ENCODE results near the gene CRK. TPM values are rescaled to one million over a fixed set of nuclear protein-coding genes. Genes with fewer than 3 reads are reported as not detected.

CRK gene
- total and polyA plus RNA-seq, 10 of the 15 experiments (the other 5 are each of a cell fraction or from before 2014, with no cell fraction given): 11.1 to 23.8 (median 20.5) TPM

GRCh38 chr17:1473841-1474240, 17.8 kb upstream of the CRK start (continued):
- TF ChIP-seq MTA2 (IDR thresholded peaks at IDR 0.05; ENCODE audit: low read depth) (no peak), CREM (IDR thresholded peaks at IDR 0.05; ENCODE audit: low read depth) (peak; percentile 58), TCF3 (IDR thresholded peaks at IDR 0.05; ENCODE audit: borderline replicate concordance, insufficient read depth, low read depth, low read length) (0 out of 2 replicates have a peak, but pooled peaks have one; percentile 34), SRF (IDR thresholded peaks at IDR 0.05; ENCODE audit: low read depth in 2 of 2, low read length in 2 of 2) (no peak), HDAC2 (IDR thresholded peaks at IDR 0.05) (no peak), EGR1 (IDR thresholded peaks at IDR 0.05; ENCODE audit: borderline replicate concordance in 1 of 2, low read depth in 2 of 2, low read length in 2 of 2) (peak in 1 of 2 experiments; percentile 69; a peak in 2 of 3 replicates), MEF2A (IDR thresholded peaks at IDR 0.05; ENCODE audit: insufficient read depth, low read depth, low read length) (peak; percentile 58; the same call in 1 of the 2 replicates), SP1 (IDR thresholded peaks at IDR 0.05; ENCODE audit: low read depth, low read length) (peak; percentile 55), BHLHE40 (IDR thresholded peaks at IDR 0.05; ENCODE audit: borderline replicate concordance in 1 of 2, low read depth in 2 of 2, low read length in 1 of 2) (peak; percentile 74 to 83; a peak in 3 of 4 replicates), YY1 (IDR thresholded peaks at IDR 0.05; ENCODE audit: low read depth, low read length) (no peak), GATAD2B (conservative IDR thresholded peaks at IDR 0.05; ENCODE audit: low read depth) (no peak), PBX3 (IDR thresholded peaks at IDR 0.05; ENCODE audit: insufficient replicate concordance, low read depth, low read length) (peak; percentile 7), ASH2L (IDR thresholded peaks at IDR 0.05; ENCODE audit: borderline replicate concordance, low read depth) (no peak), MXI1 (IDR thresholded peaks at IDR 0.05; ENCODE audit: low read depth, low read length) (peak; percentile 68), ATF7 (IDR thresholded peaks at IDR 0.05; ENCODE audit: low read depth) (peak; percentile 44; the same call in 1 of the 2 replicates), NBN (IDR thresholded peaks at IDR 0.05) (no peak), RUNX3 (IDR thresholded peaks at IDR 0.05; ENCODE audit: low read length) (peak; percentile 88), ZNF24 (IDR thresholded peaks at IDR 0.05) (no peak), MYC (IDR thresholded peaks at IDR 0.05; ENCODE audit: insufficient read depth, insufficient read length, insufficient replicate concordance, low read length, severe bottlenecking) (peak; percentile 47), SIN3A (IDR thresholded peaks at IDR 0.05; ENCODE audit: low read depth, low read length) (peak; percentile 61; the same call in 1 of the 2 replicates)
- TF ChIP-seq, protein P1, sequence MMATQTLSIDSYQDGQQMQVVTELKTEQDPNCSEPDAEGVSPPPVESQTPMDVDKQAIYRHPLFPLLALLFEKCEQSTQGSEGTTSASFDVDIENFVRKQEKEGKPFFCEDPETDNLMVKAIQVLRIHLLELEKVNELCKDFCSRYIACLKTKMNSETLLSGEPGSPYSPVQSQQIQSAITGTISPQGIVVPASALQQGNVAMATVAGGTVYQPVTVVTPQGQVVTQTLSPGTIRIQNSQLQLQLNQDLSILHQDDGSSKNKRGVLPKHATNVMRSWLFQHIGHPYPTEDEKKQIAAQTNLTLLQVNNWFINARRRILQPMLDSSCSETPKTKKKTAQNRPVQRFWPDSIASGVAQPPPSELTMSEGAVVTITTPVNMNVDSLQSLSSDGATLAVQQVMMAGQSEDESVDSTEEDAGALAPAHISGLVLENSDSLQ (IDR thresholded peaks at IDR 0.05): peak; percentile 34; the same call in 1 of the 2 replicates
- TF ChIP-seq, protein P2, sequence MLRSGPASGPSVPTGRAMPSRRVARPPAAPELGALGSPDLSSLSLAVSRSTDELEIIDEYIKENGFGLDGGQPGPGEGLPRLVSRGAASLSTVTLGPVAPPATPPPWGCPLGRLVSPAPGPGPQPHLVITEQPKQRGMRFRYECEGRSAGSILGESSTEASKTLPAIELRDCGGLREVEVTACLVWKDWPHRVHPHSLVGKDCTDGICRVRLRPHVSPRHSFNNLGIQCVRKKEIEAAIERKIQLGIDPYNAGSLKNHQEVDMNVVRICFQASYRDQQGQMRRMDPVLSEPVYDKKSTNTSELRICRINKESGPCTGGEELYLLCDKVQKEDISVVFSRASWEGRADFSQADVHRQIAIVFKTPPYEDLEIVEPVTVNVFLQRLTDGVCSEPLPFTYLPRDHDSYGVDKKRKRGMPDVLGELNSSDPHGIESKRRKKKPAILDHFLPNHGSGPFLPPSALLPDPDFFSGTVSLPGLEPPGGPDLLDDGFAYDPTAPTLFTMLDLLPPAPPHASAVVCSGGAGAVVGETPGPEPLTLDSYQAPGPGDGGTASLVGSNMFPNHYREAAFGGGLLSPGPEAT (IDR thresholded peaks at IDR 0.05; ENCODE audit: low read depth): no peak; the same call in 1 of the 2 replicates
- TF ChIP-seq, protein P3, sequence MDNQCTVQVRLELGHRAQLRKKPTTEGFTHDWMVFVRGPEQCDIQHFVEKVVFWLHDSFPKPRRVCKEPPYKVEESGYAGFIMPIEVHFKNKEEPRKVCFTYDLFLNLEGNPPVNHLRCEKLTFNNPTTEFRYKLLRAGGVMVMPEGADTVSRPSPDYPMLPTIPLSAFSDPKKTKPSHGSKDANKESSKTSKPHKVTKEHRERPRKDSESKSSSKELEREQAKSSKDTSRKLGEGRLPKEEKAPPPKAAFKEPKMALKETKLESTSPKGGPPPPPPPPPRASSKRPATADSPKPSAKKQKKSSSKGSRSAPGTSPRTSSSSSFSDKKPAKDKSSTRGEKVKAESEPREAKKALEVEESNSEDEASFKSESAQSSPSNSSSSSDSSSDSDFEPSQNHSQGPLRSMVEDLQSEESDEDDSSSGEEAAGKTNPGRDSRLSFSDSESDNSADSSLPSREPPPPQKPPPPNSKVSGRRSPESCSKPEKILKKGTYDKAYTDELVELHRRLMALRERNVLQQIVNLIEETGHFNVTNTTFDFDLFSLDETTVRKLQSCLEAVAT (IDR thresholded peaks at IDR 0.05): peak; percentile 45; the same call in 1 of the 2 replicates
- TF ChIP-seq, protein P4, sequence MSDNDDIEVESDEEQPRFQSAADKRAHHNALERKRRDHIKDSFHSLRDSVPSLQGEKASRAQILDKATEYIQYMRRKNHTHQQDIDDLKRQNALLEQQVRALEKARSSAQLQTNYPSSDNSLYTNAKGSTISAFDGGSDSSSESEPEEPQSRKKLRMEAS (IDR thresholded peaks at IDR 0.05; ENCODE audit: low read depth, low read length): no peak
